Brain microvascular endothelial cell (primary cell): Measurements from ENCODE around the gene PSAP.
A peak's percentile ranks its signal among the peaks of the same experiment; 100 is the strongest.

Experiments
- DNase-seq: peaks from one replicate; pipeline ENCODE4 v3.0.0-alpha.2; 2020
- H3K27ac ChIP-seq: fragments of 250-450 bp; sonication (Bioruptor Pico); 2 replicates; pipeline ENCODE4 v1.5.1; 2020; ENCODE audit warnings: mild to moderate bottlenecking, moderate library complexity
- H3K27me3 ChIP-seq: fragments of 250-450 bp; sonication (Bioruptor Pico); replicated peaks from 2 replicates; pipeline ENCODE4 v1.5.1; 2020; ENCODE audit warnings: mild to moderate bottlenecking
- H3K36me3 ChIP-seq: fragments of 250-450 bp; sonication (Bioruptor Pico); replicated peaks from 2 replicates; pipeline ENCODE4 v1.5.1; 2020; ENCODE audit warnings: mild to moderate bottlenecking
- H3K4me3 ChIP-seq: 2 replicates; pipeline ENCODE4 v1.5.1; 2011; ENCODE audit warnings: low read depth, mild to moderate bottlenecking, control low read depth, low read length, moderate library complexity
- CTCF ChIP-seq: IDR thresholded peaks from 2 replicates; pipeline ENCODE4 v1.5.1; 2011; ENCODE audit warnings: low read depth, mild to moderate bottlenecking, moderate library complexity, low read length, control low read depth, inconsistent platforms; ENCODE audit errors: missing control alignments
- in situ Hi-C: cut with HindIII; loops from 2 replicates; pipeline ENCODE4 v1.10.0; 2017; ENCODE audit warnings: low sequenced_read_pairs, low pct_ligation_motif_present

The PSAP gene

GRCh38 chr10:71807557-71808510 lies 43.2 kb downstream of the PSAP start:
- Histone ChIP-seq H3K27me3 (peaks cover 6% of the 10 kb centered on the region), H3K27ac (no peak overlapping the region), H3K36me3 (peaks cover 4% of the 10 kb centered on the region), H3K4me3 (no peak overlapping the region)
- in situ Hi-C loops: no loop called here
- no peak for TF ChIP-seq CTCF
- DNase-seq: no peak

GRCh38 chr10:71806704-71807556 lies 44.1 kb downstream of the PSAP start:
- no peak for DNase-seq
- Histone ChIP-seq H3K27me3 (peaks cover 6% of the 10 kb centered on the region), H3K4me3 (no peak overlapping the region), H3K36me3 (no peaks in the 10 kb centered on the region), H3K27ac (no peak overlapping the region)
- in situ Hi-C loops: no loop called here
- no peak for TF ChIP-seq CTCF

- peaks cover 6% of the 10 kb centered on the region for H3K27me3 ChIP-seq
- no peak overlapping the region for H3K27ac ChIP-seq
- DNase-seq: peak; percentile 16
- no peak overlapping the region for H3K4me3 ChIP-seq
- H3K36me3 ChIP-seq: no peaks in the 10 kb centered on the region
- in situ Hi-C loops: no loop called here
- TF ChIP-seq CTCF: no peak
Measured at GRCh38 chr10:71805776-71806703, 45.0 kb downstream of the PSAP start.

- H3K4me3 ChIP-seq: no peak overlapping the region
- no peak for TF ChIP-seq CTCF
- H3K36me3 ChIP-seq: no peaks in the 10 kb centered on the region
- DNase-seq: no peak
- no peak overlapping the region for H3K27ac ChIP-seq
- peaks cover 6% of the 10 kb centered on the region for H3K27me3 ChIP-seq
- in situ Hi-C loops: no loop called here
Measured at GRCh38 chr10:71804077-71804476, 47.0 kb downstream of the PSAP start.

- H3K4me3 ChIP-seq: no peak overlapping the region
Measured at GRCh38 chr10:71802715-71803488, 48.1 kb downstream of the PSAP start.

More at GRCh38 chr10:71802715-71803488, 48.1 kb downstream of the PSAP start:
- no peaks in the 10 kb centered on the region for H3K36me3 ChIP-seq
- no peak for DNase-seq
- in situ Hi-C loops: no loop called here
- H3K27ac ChIP-seq: no peak overlapping the region
- no peak for TF ChIP-seq CTCF
- H3K27me3 ChIP-seq: peaks cover 6% of the 10 kb centered on the region
